Uterus (tissue), 4 donors: ENCODE measurements around the gene NAA10. TPM values are rescaled to one million over a fixed set of nuclear protein-coding genes. Genes with fewer than 3 reads are reported as not detected.

Experiments
- DNase-seq, 2 donors: peaks; one replicate each; pipeline ENCODE4 v3.0.0-alpha.2; 2019 to 2020
- H3K27ac ChIP-seq, 2 donors: fragments of 200-600 bp; sonication (generic); 1 replicate in 1 of 2; 2 replicates in 1 of 2; pipeline ENCODE4 v1.5.1; 2016 to 2018
- H3K27me3 ChIP-seq, 2 donors: fragments of 200-600 bp; sonication (generic); one replicate each; pipeline ENCODE4 v1.5.1; 2018 to 2019; ENCODE audit warnings: control low read depth in 1 of 2
- H3K36me3 ChIP-seq, 2 donors: fragments of 200-600 bp; sonication (generic); one replicate each; pipeline ENCODE4 v1.5.1; 2019; ENCODE audit warnings: control low read depth in 1 of 2
- H3K4me1 ChIP-seq, 2 donors: fragments of 200-600 bp; sonication (generic); one replicate each; pipeline ENCODE4 v1.5.1; 2018 to 2019; ENCODE audit warnings: control low read depth in 1 of 2
- H3K4me3 ChIP-seq, 2 donors: fragments of 200-600 bp; sonication (generic); 1 replicate in 1 of 2; 2 replicates in 1 of 2; pipeline ENCODE4 v1.5.1; 2018 to 2019; ENCODE audit warnings: mild to moderate bottlenecking in 1 of 2
- H3K9me3 ChIP-seq, 2 donors: fragments of 200-600 bp; sonication (generic); one replicate each; pipeline ENCODE4 v1.5.1; 2019; ENCODE audit warnings: control low read depth in 1 of 2
- CTCF ChIP-seq, 4 experiments: fragments of 200-600 bp in 2 of 4; fragments of 450-650 bp in 2 of 4; sonication (generic) in 2 of 4; IDR thresholded peaks; one replicate each; pipeline ENCODE4 v1.5.1; 2016 to 2019; ENCODE audit warnings: antibody characterized with exemption in 4 of 4, mild to moderate bottlenecking in 2 of 4, moderate library complexity in 1 of 4
- POLR2A ChIP-seq, 2 donors: fragments of 450-650 bp; IDR thresholded peaks; one replicate each; pipeline ENCODE4 v1.6.1; 2016; ENCODE audit warnings: antibody characterized with exemption in 2 of 2, mild to moderate bottlenecking in 1 of 2, moderate library complexity in 1 of 2
- intact Hi-C: fragments of 100-400 bp; cut with DNase I; formaldehyde crosslinking; loops from one replicate; pipeline ENCODE4 v1.15.1; 2023; ENCODE audit warnings: low total_unique reads
- total RNA-seq, 4 donors: library from RNA; depleted of rRNA in 3 of 4; stranded (reverse); fragments of >200 nt in 3 of 4; gene quantifications; one replicate each; pipeline versions ENCODE4 v1.1.0 to v1.2.4, GENCODE V29; 2014 to 2023
- donor health status: DM: yes; HTN: yes; CAD: no.

Gene NAA10
- total RNA-seq, 4 donors from 2014 or later = 37.9 to 198 (median 109) TPM

GRCh38 chrX:153971450-153972367 lies 36.9 kb upstream of the NAA10 start, which contains the start of gene HCFC1:
TSS of gene HCFC1 (minus strand) at chrX:153971818. CDS start at chrX:153970840, 978 bp downstream.
- intact Hi-C loops = no loop called here

GRCh38 chrX:153971124-153971449 lies 36.2 kb upstream of the NAA10 start:
- no peaks in the 10 kb centered on the region for H3K9me3 ChIP-seq
- no peaks in the 10 kb centered on the region for H3K27me3 ChIP-seq
- peak in 1 of 2 donors; percentile 41 for TF ChIP-seq POLR2A (IDR thresholded peaks at IDR 0.05)
- TF ChIP-seq CTCF (IDR thresholded peaks at IDR 0.05) = no peak
- H3K4me3 ChIP-seq = peak overlapping the region; percentile 52 to 96
- H3K27ac ChIP-seq = peak overlapping the region; percentile 99
- H3K4me1 ChIP-seq = peaks cover 0 to 5% of the 10 kb centered on the region in 2 donors
- DNase-seq = peak; percentile 91
- intact Hi-C loops = no loop called here
- H3K36me3 ChIP-seq = no peaks in the 10 kb centered on the region

More at GRCh38 chrX:153971450-153972367, 36.9 kb upstream of the NAA10 start, which contains the start of gene HCFC1:
- Histone ChIP-seq H3K36me3 (no peaks in the 10 kb centered on the region), H3K4me1 (peaks cover 0 to 5% of the 10 kb centered on the region in 2 donors), H3K4me3 (peak within 1 kb of the TSS; percentile 52 to 96), H3K9me3 (no peaks in the 10 kb centered on the region), H3K27ac (peak within 1 kb of the TSS; percentile 99), H3K27me3 (no peaks in the 10 kb centered on the region)
- TF ChIP-seq CTCF (IDR thresholded peaks at IDR 0.05) (no peak), POLR2A (IDR thresholded peaks at IDR 0.05) (peak; percentile 25 to 30)
- DNase-seq = peak; percentile 94 to 96

- intact Hi-C loops = no loop called here
- DNase-seq = peak; percentile 56 to 71
- H3K27ac ChIP-seq = peak overlapping the region; percentile 99
- no peaks in the 10 kb centered on the region for H3K9me3 ChIP-seq
- peaks cover 0 to 5% of the 10 kb centered on the region in 2 donors for H3K4me1 ChIP-seq
- H3K4me3 ChIP-seq = peak overlapping the region; percentile 52 to 96
- no peaks in the 10 kb centered on the region for H3K27me3 ChIP-seq
- no peak for TF ChIP-seq POLR2A (IDR thresholded peaks at IDR 0.05)
- TF ChIP-seq CTCF (IDR thresholded peaks at IDR 0.05) = no peak
- no peaks in the 10 kb centered on the region for H3K36me3 ChIP-seq
Measured at GRCh38 chrX:153970357-153971123, 35.7 kb upstream of the NAA10 start.

- H3K36me3 ChIP-seq = no peaks in the 10 kb centered on the region
- H3K27me3 ChIP-seq = no peaks in the 10 kb centered on the region
- H3K9me3 ChIP-seq = no peaks in the 10 kb centered on the region
- intact Hi-C loops = no loop called here
- peaks cover 0 to 5% of the 10 kb centered on the region in 2 donors for H3K4me1 ChIP-seq
- TF ChIP-seq POLR2A (IDR thresholded peaks at IDR 0.05) (no peak), CTCF (IDR thresholded peaks at IDR 0.05) (no peak)
- H3K4me3 ChIP-seq = peak overlapping the region; percentile 52 to 96
- peak in 1 of 2 donors; percentile 46 for DNase-seq
- peak overlapping the region; percentile 99 for H3K27ac ChIP-seq
Measured at GRCh38 chrX:153969904-153970356, 35.1 kb upstream of the NAA10 start.
